Activated naive CD8-positive, alpha-beta T cell treated with anti-CD3 and anti-CD28 coated beads, Interleukin-2, amount 10 ng/mL, durations not matched to agents 7 days and 5 days (primary cell): ENCODE data around the gene ARFGEF3. TPM values are rescaled to one million over a fixed set of nuclear protein-coding genes. Genes with fewer than 3 reads are reported as not detected.
A peak's percentile ranks its signal among the peaks of the same experiment; 100 is the strongest.
"Not testable (repeated sequence)": the region's sequence is repeated elsewhere in the genome, so short reads cannot be mapped to it uniquely, and the experiment has no call there.

Source experiments
- ATAC-seq: fragments of 150-1000 bp; cut with Tn5 transposase; one replicate; pipeline ENCODE4 v1.10.0; 2021; ENCODE audit warnings: low read depth, moderate library complexity
- POLR2A ChIA-PET: fragments of 350-600 bp; sonication (Branson Sonifier 250); formaldehyde crosslinking; loops from one replicate; lab custom pipeline; 2021; ENCODE audit warnings: antibody characterized with exemption; lab: Charles Lee
- DNase-seq: peaks from one replicate; pipeline ENCODE4 v3.0.0; 2021
- H3K27ac Mint-ChIP-seq: one replicate; pipeline ENCODE4 v1.8.0; 2022; ENCODE audit warnings: mild to moderate bottlenecking, mixed read lengths
- H3K27me3 Mint-ChIP-seq: one replicate; pipeline ENCODE4 v1.8.0; 2022; ENCODE audit warnings: mild to moderate bottlenecking, moderate library complexity, mixed read lengths
- H3K36me3 Mint-ChIP-seq: one replicate; pipeline ENCODE4 v1.8.0; 2021; ENCODE audit warnings: mild to moderate bottlenecking, mixed read lengths
- H3K4me1 Mint-ChIP-seq: one replicate; pipeline ENCODE4 v1.8.0; 2021; ENCODE audit warnings: mixed read lengths
- H3K4me3 Mint-ChIP-seq: one replicate; pipeline ENCODE4 v1.8.0; 2022; ENCODE audit warnings: mild to moderate bottlenecking, moderate library complexity, mixed read lengths
- H3K9me3 Mint-ChIP-seq: one replicate; pipeline ENCODE4 v1.8.0; 2021; ENCODE audit warnings: mixed read lengths
- total RNA-seq, 2 experiments: library from RNA; stranded (reverse); gene quantifications; one replicate each; pipeline ENCODE4 v1.2.3, GENCODE V29; 2021

The ARFGEF3 gene
- total RNA-seq, 2 experiments from 2014 or later: 0.28 to 0.30 TPM

DNA sequence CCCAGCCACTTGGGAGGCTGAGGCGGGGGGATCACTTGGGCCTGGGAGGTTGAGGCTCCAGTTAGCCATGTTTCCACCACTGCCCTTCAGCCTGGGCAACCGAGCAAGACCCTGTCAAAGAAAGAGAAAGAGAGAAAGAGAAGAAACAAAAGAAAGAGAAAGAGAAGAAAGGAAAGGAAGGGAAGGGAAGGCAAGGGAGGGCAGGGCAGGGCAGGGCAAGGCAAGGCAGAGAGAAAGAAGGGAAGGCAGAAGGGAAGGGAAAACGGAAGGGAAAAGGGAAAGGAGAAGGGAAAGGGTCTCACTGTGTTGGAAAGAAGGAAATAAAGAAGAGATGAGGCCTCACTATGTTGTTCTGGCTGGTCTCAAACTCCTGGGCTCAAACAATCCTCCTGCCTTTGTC is 104.4 kb downstream of the ARFGEF3 start:
- ATAC-seq (no peak), DNase-seq (no peak)
- Mint-ChIP-seq H3K36me3 (no peaks in the 10 kb centered on the region), H3K27ac (no peak overlapping the region), H3K27me3 (peaks cover 24% of the 10 kb centered on the region), H3K9me3 (no peaks in the 10 kb centered on the region), H3K4me3 (no peak overlapping the region), H3K4me1 (no peaks in the 10 kb centered on the region)
- POLR2A ChIA-PET: no interaction called here

DNA sequence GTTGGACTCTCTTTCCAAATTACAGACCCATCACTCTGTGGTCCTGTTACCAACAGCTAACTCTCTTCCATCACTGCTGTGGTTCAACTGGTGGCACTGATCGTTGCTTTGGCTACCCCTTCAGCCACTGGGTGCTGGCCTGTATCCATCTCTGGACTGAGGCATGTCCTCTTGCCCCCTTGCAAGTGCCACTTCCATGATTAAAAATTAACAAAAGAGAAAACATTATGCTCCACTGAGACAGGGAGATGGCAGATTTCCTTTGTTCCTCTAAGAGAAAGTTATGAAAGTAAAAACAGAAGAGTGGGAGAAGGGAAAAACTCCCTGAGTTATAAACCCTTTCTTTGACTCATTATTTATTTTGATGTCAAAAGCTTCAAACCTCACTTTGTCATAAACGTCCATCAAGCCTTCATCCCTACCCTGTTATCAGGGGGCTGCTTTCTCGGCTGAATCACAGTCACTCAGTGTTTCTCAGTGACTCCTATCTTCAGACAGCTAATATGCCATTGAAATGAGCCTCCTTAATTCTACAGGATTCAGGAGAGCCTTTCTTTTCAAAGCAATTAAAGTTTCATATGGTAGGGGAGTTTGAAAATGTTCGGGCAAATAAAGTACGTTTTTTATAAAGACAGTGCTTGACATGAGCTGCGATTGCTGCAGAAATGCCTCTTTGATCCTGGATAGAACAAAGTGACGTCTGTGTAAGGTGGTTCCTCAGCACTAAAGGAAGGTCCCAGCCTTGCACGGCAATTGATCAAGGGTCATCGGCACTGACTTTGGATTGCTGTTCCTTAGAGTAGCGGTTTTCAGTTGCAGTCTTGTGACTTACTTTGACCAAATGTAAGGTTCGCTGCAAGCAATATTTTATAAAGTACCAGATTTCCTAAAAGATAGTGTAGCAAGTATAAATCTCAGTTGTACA is 106.5 kb downstream of the ARFGEF3 start:
- Mint-ChIP-seq H3K9me3 (no peaks in the 10 kb centered on the region), H3K27ac (no peak overlapping the region), H3K27me3 (peaks cover 20% of the 10 kb centered on the region), H3K4me3 (no peak overlapping the region), H3K36me3 (no peaks in the 10 kb centered on the region), H3K4me1 (no peaks in the 10 kb centered on the region)
- no peak for DNase-seq
- POLR2A ChIA-PET: no interaction called here
- no peak for ATAC-seq

DNA sequence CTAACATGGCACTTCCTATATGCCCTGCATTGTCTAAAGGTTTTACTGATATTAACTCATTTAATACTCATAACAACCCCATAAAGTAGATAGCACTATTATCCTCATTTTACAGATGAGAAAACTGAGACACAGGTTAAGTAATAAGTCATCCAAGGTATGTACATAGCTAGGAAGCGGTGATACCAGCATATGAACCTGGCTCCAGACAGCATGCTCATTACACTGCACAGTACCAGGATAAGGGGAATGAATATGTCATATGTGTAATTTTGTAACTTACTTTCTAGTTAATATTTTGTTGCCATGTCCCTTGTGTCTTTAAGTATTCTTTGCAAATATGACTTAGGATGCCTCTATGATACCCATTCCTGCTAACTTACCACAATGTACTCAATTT is 109.7 kb downstream of the ARFGEF3 start:
- no peak for ATAC-seq
- H3K36me3 Mint-ChIP-seq: no peaks in the 10 kb centered on the region
- H3K27ac Mint-ChIP-seq: no peak overlapping the region
- H3K27me3 Mint-ChIP-seq: peaks cover 14% of the 10 kb centered on the region
- no peak overlapping the region for H3K4me3 Mint-ChIP-seq
- DNase-seq: no peak
- POLR2A ChIA-PET: no interaction called here
- H3K9me3 Mint-ChIP-seq: no peaks in the 10 kb centered on the region
- H3K4me1 Mint-ChIP-seq: no peaks in the 10 kb centered on the region

DNA sequence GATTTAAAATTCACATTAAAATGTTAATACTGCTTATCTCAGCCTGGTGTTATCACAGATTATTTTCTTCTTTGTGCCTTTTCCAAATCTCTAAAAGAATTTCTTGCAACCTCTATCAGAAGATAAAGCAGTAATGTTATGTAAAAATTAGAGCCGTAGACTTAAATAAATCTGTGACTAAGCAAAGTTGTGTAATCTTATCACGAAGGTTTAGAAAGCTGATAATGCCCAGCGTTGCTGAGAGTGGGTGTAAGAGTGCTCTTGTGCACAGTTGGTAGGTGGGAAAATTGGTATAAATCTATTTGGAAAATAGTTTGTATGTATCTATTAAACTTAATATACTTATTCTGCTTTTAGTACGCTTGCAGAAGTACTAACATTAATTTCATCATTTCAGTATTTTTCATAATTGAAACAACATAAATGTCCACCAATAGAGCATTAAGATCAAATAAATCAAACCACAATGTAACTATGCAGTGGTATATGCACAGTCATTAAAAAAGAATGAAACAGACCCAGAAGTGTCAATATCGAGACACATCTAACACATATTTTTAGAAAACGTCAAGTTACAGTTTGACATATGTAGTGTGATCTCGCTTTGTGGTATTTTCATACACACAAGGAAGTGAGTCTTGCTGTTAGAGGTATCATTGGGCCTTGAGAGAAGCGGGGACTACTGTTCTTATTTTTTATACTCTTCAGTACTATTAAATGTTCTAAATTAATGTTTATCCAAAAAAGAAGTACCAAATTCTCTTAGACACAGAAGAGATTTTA is 111.0 kb downstream of the ARFGEF3 start:
- Mint-ChIP-seq H3K27ac (no peak overlapping the region), H3K27me3 (peaks cover 11% of the 10 kb centered on the region), H3K4me1 (no peaks in the 10 kb centered on the region), H3K36me3 (no peaks in the 10 kb centered on the region), H3K4me3 (no peak overlapping the region), H3K9me3 (no peaks in the 10 kb centered on the region)
- DNase-seq: no peak
- POLR2A ChIA-PET: no interaction called here
- no peak for ATAC-seq

DNA sequence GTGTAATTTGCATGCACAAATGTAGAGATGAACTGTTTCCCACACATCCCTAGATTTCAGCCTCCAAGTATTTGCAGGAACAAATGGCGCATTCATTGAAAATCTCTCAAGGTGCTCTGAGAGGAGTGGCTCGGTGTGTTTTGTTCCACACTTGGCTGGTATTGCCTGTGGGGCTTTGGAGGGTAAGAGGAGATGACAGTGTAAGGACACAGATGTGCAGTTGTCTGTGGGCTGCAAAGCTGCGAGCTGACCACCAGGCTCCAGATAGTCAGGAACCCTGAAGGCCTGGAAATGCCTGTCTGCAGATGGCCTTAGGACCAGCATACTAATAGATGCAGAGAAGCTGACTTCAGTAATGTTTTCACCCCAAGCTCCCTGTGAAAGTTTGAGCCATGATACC is 114.2 kb downstream of the ARFGEF3 start:
- POLR2A ChIA-PET: no interaction called here
- no peak for ATAC-seq
- no peak for DNase-seq
- H3K36me3 Mint-ChIP-seq: no peaks in the 10 kb centered on the region
- no peak overlapping the region for H3K27ac Mint-ChIP-seq
- H3K9me3 Mint-ChIP-seq: no peaks in the 10 kb centered on the region
- H3K4me1 Mint-ChIP-seq: no peaks in the 10 kb centered on the region
- no peak overlapping the region for H3K4me3 Mint-ChIP-seq
- no peaks in the 10 kb centered on the region for H3K27me3 Mint-ChIP-seq

DNA sequence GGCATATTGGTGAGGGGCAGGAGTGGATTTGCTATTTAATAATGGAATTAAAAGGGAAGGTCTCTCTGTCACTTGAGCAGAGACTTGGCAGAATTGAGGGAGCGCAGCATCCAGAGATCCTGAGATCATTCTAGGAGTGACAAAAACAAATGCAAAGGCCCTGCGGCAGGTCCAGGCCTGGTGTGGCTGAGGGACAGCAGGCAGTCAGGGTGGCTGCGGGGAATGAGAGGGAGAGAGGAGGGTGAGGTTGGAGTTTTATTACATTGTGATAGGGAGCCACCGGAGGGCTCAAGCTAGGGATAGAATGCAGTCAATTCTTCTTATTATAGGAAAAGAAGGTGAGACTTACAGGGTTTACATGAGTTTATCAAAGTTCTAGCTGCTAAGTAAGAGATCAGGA is 116.1 kb downstream of the ARFGEF3 start:
- Mint-ChIP-seq H3K36me3 (no peaks in the 10 kb centered on the region), H3K27me3 (no peaks in the 10 kb centered on the region)
- no peak for ATAC-seq

DNA sequence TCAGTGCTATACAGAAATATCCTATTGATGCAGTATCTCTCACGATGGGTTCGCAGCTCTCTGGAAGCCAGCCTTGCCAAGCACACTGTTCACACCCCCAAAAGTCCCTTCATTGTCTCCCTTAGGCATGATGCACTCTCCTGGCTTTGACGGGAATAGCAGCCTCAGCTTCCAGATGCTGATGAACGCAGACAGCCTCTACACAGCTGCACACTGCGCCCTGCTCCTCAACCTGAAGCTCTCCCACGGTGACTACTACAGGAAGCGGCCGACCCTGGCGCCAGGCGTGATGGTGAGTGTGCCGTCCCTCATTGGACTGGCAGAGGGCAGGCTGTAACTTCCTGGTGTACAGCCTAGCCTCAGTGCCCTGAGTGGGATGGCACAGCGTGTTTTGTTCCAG is 116.6 kb downstream of the ARFGEF3 start:
- H3K4me1 Mint-ChIP-seq: no peaks in the 10 kb centered on the region
- no peaks in the 10 kb centered on the region for H3K27me3 Mint-ChIP-seq
- DNase-seq (no peak), ATAC-seq (no peak)
- H3K36me3 Mint-ChIP-seq: no peaks in the 10 kb centered on the region
- H3K9me3 Mint-ChIP-seq: no peaks in the 10 kb centered on the region
- no peak overlapping the region for H3K4me3 Mint-ChIP-seq
- no peak overlapping the region for H3K27ac Mint-ChIP-seq
- POLR2A ChIA-PET: no interaction called here

More for the DNA sequence above, 116.1 kb downstream of the ARFGEF3 start:
- Mint-ChIP-seq H3K9me3 (no peaks in the 10 kb centered on the region), H3K4me1 (no peaks in the 10 kb centered on the region), H3K27ac (no peak overlapping the region), H3K4me3 (no peak overlapping the region)
- DNase-seq: no peak
- POLR2A ChIA-PET: no interaction called here

DNA sequence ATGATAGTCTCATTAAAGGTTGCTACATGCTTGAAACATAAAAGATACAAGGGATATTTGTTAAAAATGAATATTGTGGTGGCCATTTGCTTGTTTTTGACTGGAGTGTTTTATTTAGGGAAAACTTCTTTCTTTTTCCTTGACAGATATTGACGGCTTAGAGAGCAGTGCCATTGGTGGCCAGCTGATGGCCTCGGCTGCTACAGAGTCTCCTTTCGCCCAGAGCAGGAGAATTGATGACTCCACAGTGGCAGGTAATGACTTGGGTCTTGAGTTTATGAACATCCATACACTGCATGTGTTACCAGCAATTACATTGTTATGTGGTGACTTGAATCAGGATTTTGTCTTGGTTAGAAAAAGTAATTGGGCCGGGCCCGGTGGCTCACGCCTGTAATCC is 124.1 kb downstream of the ARFGEF3 start:
- Mint-ChIP-seq H3K9me3 (no peaks in the 10 kb centered on the region), H3K36me3 (no peaks in the 10 kb centered on the region), H3K4me3 (no peak overlapping the region), H3K27me3 (no peaks in the 10 kb centered on the region), H3K4me1 (peaks cover 5% of the 10 kb centered on the region), H3K27ac (no peak overlapping the region)
- no peak for ATAC-seq
- POLR2A ChIA-PET: no interaction called here
- DNase-seq: no peak

DNA sequence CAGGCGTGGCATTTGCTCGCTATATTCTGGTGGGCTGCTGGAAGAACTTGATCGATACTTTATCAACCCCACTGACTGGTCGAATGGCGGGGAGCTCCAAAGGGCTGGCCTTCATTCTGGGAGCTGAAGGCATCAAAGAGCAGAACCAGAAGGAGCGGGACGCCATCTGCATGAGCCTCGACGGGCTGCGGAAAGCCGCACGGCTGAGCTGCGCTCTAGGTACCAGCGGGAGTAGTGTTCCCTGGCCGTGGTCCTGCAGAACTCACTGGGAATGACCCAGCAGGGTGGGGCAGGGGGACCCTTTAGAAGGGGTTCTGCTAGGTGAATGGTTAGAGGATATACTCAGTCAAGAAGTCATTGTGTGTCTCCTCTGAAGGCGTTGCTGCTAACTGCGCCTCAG is 125.0 kb downstream of the ARFGEF3 start:
- H3K4me1 Mint-ChIP-seq: peaks cover 5% of the 10 kb centered on the region
- ATAC-seq (no peak), DNase-seq (no peak)
- no peaks in the 10 kb centered on the region for H3K36me3 Mint-ChIP-seq
- H3K27ac Mint-ChIP-seq: no peak overlapping the region
- POLR2A ChIA-PET: no interaction called here
- no peak overlapping the region for H3K4me3 Mint-ChIP-seq
- no peaks in the 10 kb centered on the region for H3K9me3 Mint-ChIP-seq
- H3K27me3 Mint-ChIP-seq: no peaks in the 10 kb centered on the region

DNA sequence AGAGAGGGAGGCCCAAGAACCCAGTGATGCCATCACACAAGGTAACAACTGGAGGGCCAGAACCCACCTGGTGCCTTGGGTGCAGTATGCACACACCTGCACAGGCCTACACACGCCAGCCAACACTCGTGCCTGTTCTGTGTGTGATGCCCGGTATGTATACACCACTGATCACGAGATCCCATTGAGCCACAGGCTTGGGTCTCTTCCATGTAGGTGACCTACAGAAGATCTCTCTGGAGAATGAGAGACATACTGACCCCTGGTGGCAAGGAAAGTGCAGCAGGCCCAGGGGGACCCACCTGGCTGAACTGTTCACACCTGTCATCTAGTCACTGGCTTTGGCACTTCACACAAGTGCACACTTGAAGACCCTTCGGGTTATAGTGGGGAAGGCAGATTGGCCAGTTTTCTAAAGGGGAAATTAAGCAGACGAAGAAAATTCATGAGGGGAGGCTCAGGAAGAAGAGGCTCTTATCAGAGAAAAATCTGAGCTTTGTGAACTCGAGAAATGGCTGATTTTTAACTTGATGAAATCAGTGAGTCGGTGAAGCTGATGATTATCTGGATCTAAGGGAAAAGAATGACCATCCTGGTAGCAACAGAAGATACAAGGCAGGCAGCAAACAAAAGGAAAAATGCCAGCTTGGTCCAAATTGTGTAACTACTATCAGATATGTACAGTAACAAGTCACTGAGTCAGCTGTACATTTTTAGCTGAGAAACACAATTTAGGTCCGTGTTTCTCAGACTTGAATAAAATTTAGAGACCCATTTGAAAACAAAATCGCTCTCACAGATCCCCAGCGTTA is 125.6 kb downstream of the ARFGEF3 start:
- peaks cover 5% of the 10 kb centered on the region for H3K4me1 Mint-ChIP-seq
- H3K9me3 Mint-ChIP-seq: no peaks in the 10 kb centered on the region
- H3K27ac Mint-ChIP-seq: no peak overlapping the region
- peak; percentile 36 for ATAC-seq
- no peaks in the 10 kb centered on the region for H3K36me3 Mint-ChIP-seq
- POLR2A ChIA-PET: no interaction called here
- no peaks in the 10 kb centered on the region for H3K27me3 Mint-ChIP-seq
- DNase-seq: peak; percentile 42
- H3K4me3 Mint-ChIP-seq: no peak overlapping the region

DNA sequence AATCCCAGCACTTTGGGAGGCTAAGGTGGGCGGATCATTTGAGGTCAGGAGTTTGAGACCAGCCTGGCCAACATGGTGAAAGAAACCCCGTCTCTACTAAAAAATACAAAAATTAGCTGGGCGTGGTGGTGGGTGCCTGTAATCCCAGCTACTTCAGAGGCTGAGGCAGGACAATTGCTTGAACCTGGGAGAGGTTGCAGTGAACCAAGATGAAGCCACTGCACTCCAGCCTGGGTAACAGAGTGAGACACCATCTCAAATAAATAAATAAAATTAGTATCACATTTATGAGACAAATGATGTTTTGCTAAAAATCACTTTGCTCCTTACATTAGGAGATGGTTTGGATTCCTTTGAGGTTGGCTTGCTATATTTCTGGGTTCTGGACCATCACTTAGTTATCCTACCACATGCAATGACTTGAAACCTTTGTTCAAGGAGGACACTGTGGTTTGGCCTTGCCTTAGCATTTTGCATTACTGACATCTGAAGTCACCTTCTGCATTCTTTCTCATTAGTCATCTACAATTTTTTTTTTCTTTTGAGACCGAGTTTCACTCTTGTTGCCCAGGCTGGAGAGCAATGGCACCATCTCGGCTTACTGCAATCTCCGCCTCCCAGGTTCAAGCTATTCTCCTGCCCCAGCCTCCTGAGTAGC is 126.8 kb downstream of the ARFGEF3 start:
- H3K36me3 Mint-ChIP-seq, POLR2A ChIA-PET, H3K4me1 Mint-ChIP-seq, H3K27ac Mint-ChIP-seq, ATAC-seq, H3K9me3 Mint-ChIP-seq, H3K4me3 Mint-ChIP-seq, H3K27me3 Mint-ChIP-seq, DNase-seq: not testable (repeated sequence)

DNA sequence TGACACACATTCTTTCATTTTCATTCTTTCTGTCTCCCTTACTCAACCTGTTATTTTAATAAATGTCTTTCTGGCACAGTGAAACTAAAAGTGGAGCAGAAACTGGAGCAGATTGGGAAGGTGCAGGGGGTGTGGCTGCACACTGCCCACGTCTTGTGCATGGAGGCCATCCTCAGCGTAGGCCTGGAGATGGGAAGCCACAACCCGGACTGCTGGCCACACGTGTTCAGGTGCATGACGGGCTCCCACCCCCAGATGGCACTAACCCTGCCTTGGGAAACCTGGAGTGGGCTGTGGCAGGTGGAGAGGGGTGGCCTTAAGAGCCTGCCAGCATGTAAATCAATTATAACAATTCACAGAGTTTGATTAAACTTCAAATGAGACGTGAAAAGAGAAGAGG is 128.0 kb downstream of the ARFGEF3 start:
- POLR2A ChIA-PET: no interaction called here
- no peaks in the 10 kb centered on the region for H3K9me3 Mint-ChIP-seq
- ATAC-seq (no peak), DNase-seq (no peak)
- no peak overlapping the region for H3K4me3 Mint-ChIP-seq
- no peaks in the 10 kb centered on the region for H3K27me3 Mint-ChIP-seq
- no peak overlapping the region for H3K27ac Mint-ChIP-seq
- H3K4me1 Mint-ChIP-seq: peaks cover 5% of the 10 kb centered on the region
- H3K36me3 Mint-ChIP-seq: no peaks in the 10 kb centered on the region

DNA sequence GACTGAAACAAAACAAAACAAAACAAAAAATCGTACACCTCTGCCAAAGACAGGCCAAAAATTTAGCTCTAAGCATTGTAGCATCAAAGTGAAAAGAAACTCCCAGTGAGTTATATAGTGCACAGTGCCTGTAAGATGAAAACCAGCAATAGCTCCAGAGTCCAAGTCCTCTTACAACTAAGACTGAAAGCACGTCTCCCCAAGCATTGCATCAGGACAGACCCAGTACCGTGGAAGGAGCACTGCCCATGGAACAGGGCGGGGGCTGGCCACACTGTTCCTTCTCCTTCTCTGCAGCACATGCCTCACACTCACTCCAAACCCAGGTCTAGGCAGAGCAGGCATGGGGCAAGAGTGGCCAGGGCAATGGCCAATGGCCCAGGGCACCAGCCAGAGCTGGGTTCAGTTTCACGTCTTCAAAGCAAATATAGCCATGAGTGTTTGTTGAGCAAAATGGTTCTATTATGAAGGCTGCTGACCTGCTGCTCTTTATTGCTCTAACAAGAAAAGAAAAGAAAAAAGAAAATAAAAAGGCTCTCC is 128.8 kb downstream of the ARFGEF3 start:
- H3K27ac Mint-ChIP-seq: no peak overlapping the region
- DNase-seq (no peak), ATAC-seq (no peak)
- H3K4me1 Mint-ChIP-seq: peaks cover 5% of the 10 kb centered on the region
- H3K4me3 Mint-ChIP-seq: no peak overlapping the region
- no peaks in the 10 kb centered on the region for H3K36me3 Mint-ChIP-seq
- H3K9me3 Mint-ChIP-seq: no peaks in the 10 kb centered on the region
- H3K27me3 Mint-ChIP-seq: no peaks in the 10 kb centered on the region
- POLR2A ChIA-PET: no interaction called here
